Fibroblast of pulmonary artery (primary cell): ENCODE data around the gene AFAP1L2.

ENCODE experiments used
- DNase-seq: peaks from one replicate; pipeline ENCODE4 v3.0.0-alpha.2; 2010; ENCODE audit warnings: low read depth
- H3K4me3 ChIP-seq: replicated peaks from 2 replicates; pipeline ENCODE4 v1.5.1; 2011; ENCODE audit warnings: low read depth, mild to moderate bottlenecking, control low read depth, low read length, moderate library complexity
- TF ChIP-seq, protein P1 (sequence below): IDR thresholded peaks from 2 replicates; pipeline ENCODE4 v1.5.1; 2011; ENCODE audit warnings: mild to moderate bottlenecking, control low read depth, low read length, inconsistent platforms; ENCODE audit errors: missing control alignments

Gene AFAP1L2

GRCh38 chr10:114250236-114250635 is 154.1 kb downstream of the AFAP1L2 start:
- H3K4me3 ChIP-seq: no peak overlapping the region
- TF ChIP-seq, protein P1, sequence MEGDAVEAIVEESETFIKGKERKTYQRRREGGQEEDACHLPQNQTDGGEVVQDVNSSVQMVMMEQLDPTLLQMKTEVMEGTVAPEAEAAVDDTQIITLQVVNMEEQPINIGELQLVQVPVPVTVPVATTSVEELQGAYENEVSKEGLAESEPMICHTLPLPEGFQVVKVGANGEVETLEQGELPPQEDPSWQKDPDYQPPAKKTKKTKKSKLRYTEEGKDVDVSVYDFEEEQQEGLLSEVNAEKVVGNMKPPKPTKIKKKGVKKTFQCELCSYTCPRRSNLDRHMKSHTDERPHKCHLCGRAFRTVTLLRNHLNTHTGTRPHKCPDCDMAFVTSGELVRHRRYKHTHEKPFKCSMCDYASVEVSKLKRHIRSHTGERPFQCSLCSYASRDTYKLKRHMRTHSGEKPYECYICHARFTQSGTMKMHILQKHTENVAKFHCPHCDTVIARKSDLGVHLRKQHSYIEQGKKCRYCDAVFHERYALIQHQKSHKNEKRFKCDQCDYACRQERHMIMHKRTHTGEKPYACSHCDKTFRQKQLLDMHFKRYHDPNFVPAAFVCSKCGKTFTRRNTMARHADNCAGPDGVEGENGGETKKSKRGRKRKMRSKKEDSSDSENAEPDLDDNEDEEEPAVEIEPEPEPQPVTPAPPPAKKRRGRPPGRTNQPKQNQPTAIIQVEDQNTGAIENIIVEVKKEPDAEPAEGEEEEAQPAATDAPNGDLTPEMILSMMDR: no peak
- no peak for DNase-seq

DNA sequence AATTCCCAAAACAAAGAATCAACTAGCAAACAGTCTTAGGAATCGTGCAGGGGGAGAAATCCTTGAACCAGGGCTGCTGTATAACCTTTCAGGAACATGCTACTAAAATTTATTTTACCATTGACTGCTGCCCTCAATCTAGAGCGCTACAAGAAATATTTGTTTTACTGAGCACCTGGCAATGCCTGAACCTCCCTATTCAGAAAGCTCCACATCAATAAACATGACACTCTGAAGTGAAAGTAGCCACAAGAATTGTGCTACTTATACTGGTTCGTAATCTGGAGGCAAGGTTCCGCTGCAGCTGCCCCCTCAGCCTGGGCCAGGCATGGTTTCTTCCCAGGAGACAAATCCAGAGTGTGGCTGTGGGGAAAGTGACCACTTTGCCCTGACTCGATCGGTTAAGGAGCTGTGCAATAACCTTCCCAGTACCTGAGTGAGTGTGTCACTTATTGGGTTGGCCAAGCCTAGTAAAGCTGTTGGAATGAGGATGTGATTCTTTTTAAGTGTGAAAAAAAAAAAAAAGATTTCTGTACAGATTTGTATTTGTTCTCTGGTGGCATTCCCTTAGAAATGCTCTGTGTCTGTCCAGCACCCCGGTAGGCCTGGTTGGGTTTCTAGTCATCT is 157.5 kb downstream of the AFAP1L2 start:
- no peak overlapping the region for H3K4me3 ChIP-seq
- DNase-seq: no peak
- TF ChIP-seq, protein P1: no peak

DNA sequence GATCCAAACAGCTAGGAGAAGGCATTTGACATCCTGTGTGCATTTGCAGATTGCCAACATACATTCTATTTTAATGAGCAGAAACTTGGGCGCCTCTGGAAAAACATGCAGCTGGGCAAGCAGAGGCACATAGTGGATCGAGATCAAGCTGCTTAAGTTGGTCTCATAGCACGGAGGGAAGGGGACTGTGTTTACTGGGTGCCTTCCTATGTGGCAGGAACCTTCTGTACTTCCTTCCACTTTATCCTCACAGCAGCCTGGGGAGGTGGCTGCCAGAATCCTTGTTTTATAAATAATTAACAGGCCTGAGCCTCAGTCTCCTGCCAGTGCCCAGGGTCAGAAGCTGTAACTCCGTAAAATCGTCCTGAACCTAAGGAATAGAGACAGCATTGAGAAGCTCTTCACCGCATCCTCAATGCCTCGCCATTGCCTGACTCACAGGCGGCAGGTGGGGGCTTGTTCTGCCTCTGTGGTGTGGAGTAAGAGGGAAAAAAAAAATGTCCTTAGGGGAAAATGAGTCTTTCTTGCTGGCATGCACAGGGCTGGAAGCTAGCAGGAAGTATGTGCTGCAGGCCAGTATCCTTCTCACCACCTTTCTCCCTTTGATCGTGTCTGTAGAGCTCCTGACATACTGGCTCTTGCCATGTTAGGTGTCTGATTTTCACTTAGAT is 159.0 kb downstream of the AFAP1L2 start:
- TF ChIP-seq, protein P1: no peak
- no peak for DNase-seq
- no peak overlapping the region for H3K4me3 ChIP-seq
